Activated CD8-positive, alpha-beta memory T cell treated with anti-CD3 and anti-CD28 coated beads, Interleukin-2, amount 50 U/mL, for 1 hour (primary cell): Measurements from ENCODE around the gene WASF3.

ENCODE experiments used
- DNase-seq: peaks from one replicate; pipeline ENCODE4 v3.0.0-alpha.2; 2020; ENCODE audit errors: extremely low read depth

Gene WASF3

GRCh38 chr13:26548205-26548765 lies 9.2 kb upstream of the WASF3 start:
- no peak for DNase-seq

DNA sequence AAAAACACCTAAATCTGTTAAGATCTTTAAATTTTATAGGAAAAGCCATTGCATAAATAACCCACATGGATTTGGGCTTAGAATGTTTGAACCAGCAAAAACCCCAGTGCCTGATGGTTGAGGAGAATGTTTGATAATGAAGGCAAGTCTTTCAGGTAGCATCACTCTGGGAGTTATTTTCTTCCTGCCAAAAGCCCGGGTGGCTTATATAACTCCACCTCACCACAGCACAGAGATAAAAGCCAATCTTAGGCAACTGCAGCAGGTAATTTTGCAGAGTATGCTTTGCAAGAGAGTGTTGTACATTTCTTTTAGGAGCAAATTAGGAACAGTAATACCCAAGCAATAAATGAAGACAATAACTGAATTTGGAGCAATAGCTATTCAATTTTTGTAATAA lies 7.8 kb upstream of the WASF3 start:
- DNase-seq: no peak

- no peak for DNase-seq
These were observed 6.1 kb upstream of the WASF3 start for GRCh38 chr13:26551255-26551860.

GRCh38 chr13:26555413-26555812 lies 2.1 kb upstream of the WASF3 start:
- DNase-seq: no peak

- DNase-seq: no peak
These were observed 461 bp upstream of the WASF3 start for GRCh38 chr13:26557051-26557392.

GRCh38 chr13:26558074-26558805 lies 757 bp downstream of the WASF3 start:
- DNase-seq: no peak

DNA sequence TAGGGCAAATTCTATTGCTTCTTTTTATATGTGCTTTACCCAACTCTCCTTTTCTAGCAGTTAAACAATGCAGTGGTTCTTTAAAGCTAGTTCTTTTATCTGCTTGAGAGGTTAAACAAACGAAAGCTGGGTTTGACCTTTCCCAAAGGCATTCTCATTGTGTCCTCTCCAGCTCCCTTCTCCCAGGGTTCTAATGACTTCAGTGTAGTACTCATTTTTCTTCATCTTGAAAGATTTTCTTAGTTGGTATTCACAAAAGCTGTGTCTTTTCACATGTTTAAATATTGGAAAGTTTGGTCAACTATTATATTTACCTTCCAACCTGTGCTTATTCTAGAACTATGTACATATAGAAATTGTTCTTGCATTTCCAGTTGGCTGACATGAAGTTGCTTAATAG lies 1.5 kb downstream of the WASF3 start:
- DNase-seq: no peak

- DNase-seq: no peak
These were observed 3.0 kb downstream of the WASF3 start for GRCh38 chr13:26560456-26560855.

GRCh38 chr13:26561067-26561466 lies 3.6 kb downstream of the WASF3 start:
- no peak for DNase-seq

- DNase-seq: no peak
These were observed 4.4 kb downstream of the WASF3 start for GRCh38 chr13:26561651-26562511.

GRCh38 chr13:26562512-26562890 lies 5.0 kb downstream of the WASF3 start:
- DNase-seq: no peak

DNA sequence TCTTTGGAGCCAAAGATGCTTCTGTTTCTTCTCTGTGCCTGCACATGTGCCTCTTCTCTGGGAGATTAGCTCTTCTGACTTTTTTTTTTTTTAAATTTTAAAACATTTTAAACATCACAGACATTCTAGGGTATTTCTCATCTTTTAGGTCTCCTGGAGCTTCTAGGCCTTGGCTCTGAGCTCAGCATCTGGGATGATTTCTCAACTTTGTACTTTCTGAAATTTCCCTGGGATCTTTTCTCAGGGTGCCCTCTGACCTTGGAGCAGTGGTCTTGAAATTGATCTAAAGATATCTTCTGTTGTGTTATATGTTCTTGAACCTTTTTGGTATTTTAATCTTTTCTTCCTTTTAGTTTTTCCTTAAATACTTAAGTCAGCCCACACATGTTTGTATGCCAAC lies 6.2 kb downstream of the WASF3 start:
- DNase-seq: no peak

DNA sequence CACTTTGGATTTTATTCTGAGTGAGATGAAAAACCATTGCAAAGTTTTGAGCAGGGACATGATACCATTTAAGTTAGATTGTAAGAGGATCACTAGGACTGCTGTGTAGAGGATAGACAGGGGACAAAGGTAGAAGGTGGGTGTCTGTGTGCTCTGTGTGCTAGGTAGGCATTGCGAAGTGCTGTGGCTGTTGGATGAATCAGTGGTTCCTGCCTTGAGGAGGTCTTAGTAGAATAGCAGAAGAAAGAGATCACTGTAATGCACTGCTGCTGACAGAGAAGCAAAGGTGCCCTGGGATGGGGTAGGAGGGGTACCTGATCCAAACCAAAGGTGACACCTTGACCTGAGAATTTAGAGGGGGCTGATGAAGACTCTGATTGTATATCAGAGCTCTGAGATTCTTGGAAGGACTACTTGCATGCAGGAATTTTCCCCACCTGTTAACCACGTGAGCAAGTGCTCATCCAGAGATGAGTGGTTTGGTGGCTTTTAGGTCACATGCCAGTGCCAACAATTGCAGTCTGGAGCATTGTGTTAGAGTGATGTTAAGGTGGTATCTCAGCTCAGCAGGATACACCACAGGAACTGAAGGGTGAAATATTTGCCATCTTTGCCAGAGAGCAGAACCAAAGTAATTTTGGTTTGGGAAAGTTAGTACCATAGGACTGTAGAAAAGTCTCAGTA lies 10.8 kb downstream of the WASF3 start:
- no peak for DNase-seq

DNA sequence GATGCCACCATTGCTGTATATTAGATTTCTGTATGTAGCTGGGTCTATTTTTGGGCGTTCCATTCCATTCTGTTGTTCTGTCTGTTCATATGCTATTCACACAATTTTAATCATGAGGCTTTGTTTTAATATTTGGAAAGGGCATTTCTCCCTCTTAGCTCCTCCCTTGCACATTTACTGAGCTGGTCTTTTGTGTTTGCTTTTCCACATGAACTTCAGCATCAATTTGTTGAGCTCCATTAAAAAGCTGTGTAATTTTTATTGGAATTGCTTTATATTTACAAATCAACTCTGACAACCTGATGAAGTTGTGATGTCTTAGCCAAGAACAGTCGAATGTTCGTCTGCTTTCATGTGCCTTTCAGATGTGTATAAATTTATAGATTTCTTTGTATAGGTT lies 14.0 kb downstream of the WASF3 start:
- DNase-seq: no peak

DNA sequence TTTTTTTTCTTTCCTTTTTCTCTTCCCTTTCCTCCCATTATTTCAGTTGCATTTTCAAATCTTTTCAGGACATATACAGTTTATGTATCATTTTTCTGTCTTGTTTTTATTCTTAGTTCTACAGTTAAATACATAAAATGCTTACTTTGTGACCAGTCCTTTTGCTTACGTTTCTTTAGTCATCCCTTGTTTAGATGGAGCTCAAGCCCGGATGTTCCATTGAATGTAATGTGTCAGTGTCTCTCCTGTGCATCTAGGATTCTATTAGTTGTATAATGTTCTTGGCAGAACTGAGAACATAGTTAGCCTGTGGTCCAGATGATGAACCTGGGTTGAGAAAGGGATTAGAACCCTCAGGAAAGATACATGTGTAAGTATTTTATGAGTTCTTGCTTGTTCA lies 17.8 kb downstream of the WASF3 start:
- DNase-seq: no peak

DNA sequence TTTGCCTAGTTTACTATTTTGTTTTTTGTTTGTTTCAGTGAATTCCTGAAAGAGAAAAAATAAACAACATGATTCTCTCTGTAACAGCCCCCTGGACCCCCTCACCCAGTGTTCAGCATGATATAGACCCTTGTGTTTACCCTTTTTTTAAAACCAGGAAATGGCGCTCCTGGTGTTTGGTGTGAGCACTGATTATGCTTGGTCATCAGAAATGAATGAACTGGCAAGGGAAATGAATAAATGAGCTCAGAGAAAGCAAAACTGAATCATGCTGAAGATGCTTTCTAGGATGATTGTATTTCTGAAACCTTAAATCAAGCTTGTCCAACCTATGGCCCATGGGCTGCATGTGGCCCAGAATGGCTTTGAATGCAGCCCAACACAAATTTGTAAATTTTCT lies 22.1 kb downstream of the WASF3 start:
- no peak for DNase-seq

DNA sequence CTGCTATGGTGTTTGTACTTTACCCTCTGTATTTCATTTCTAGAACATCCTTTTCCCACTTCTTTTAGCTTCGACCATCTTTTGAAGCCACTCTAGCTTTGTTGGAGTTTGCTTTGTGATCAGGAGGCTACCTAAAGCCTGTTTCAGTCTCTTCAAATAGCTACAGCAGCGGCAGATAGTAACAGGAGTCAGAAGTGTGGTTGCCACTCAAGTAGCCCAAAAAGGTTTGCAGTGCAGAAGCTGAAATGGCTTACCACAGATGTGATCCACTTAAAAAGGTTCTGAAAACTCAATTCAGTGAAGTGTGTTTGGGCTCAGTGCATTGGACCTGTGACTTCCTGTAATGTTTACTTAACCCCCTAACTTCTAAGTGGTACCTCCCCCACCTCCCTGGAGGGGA lies 26.2 kb downstream of the WASF3 start:
- DNase-seq: no peak

DNA sequence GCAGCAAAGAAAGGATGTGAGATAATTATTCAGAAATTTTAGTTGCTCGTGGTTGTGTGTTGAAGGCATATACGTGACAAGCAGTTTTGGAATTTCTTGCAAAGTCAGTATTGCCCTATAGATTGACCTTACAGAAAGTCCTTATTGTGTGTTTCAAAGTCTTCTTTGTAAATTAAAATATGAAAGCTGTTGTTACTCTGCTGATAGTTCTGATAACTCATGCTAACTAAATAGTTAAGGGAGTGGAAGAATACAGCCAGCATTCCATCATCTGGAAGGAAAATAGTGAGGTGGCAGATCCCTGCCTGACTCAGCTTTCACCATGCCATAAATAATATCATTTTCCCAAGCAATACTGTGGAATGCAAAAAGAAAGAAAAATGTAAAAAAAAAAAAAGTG lies 27.2 kb downstream of the WASF3 start:
- no peak for DNase-seq

GRCh38 chr13:26585136-26585535 lies 27.7 kb downstream of the WASF3 start:
- no peak for DNase-seq

GRCh38 chr13:26587251-26587650 lies 29.8 kb downstream of the WASF3 start:
- no peak for DNase-seq

DNA sequence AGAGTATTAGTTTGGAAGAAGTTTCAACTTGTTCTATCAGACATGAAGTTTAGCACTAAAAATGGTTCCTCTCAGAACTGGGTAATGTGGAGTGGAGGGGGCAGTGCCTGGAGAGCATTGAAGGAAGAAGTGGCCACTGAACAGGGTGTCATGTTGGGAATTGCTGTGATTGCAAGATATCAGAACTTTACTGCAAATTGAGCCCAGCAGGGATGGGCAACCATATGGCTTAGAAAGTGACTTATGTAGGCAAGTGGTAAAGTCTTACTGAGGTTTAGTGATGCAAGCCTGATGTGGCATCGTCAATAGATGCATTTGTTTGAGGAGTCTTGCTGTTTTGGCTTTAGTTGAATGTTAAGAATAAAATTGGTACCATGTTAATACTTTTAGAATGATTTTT lies 31.7 kb downstream of the WASF3 start:
- no peak for DNase-seq

DNA sequence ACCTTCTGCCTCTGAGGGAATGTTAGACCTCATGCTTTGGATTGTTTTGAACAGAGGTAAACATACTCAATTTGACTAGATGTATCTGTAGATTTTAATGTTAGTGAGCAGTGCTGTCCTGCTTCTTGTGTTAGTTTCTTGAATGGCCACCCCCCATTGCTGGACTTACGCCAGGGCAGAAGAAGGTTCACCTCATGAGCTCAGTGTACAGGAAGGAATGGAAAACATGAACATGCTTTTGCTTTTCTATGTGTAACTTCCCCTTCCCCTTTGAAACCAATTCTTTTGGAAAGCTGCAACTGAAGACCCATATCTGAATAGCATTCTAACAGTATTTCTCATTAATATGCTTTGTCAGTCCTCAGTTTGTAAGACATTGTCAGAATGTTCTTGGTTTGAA lies 32.3 kb downstream of the WASF3 start:
- DNase-seq: no peak
